HFF-Myc (cell line): ENCODE data around the gene ELN.

ENCODE experiments used
- DNase-seq: peaks from one replicate; pipeline ENCODE4 v3.0.0-alpha.2; 2011; ENCODE audit warnings: low read depth; ENCODE audit errors: extremely low read depth
- H3K4me3 ChIP-seq: replicated peaks from 2 replicates; pipeline ENCODE4 v1.5.1; 2011; ENCODE audit warnings: low read depth, mild to moderate bottlenecking, control low read depth, low read length
- TF ChIP-seq, protein P1 (sequence below): IDR thresholded peaks from 2 replicates; pipeline ENCODE4 v1.5.1; 2012; ENCODE audit warnings: mild to moderate bottlenecking, low read depth, low read length, control low read depth; ENCODE audit errors: missing control alignments

Gene ELN

DNA sequence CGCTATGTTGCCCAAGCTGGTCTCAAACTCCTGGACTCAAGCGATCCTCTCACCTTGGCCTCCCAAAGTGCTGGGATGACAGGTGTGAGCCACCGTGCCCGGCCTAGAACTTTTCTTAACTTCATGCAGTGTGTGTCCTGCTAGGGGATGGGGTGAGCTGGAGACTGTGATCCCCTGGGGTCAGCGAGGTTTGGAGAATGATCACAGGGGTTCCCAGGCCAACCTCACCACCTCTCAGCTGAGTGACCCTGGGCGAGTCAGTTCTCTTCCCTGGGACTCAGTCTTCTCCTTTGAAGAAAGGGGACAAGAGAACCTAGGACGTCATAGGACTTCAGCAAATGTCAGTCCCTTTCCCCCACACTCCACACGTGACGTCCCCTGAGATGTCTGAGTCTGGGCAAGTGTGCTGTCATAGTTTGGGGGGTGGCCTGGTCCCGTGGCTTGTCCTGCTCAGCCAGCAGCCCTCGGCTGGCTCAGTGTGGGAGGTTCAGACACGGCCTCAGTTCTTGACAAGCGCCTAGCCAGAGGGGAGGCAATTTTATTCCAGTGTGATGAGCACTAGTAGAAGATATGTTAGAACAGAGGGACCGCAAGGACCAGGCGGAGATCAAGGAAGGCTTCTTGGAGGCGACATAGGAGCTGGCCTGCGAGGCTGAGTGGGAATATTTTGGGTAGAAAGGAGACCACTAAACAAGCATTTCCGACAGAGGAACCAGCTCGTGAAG lies 43.3 kb upstream of the ELN start:
- H3K4me3 ChIP-seq, result no peak overlapping the region
- TF ChIP-seq, protein P1, sequence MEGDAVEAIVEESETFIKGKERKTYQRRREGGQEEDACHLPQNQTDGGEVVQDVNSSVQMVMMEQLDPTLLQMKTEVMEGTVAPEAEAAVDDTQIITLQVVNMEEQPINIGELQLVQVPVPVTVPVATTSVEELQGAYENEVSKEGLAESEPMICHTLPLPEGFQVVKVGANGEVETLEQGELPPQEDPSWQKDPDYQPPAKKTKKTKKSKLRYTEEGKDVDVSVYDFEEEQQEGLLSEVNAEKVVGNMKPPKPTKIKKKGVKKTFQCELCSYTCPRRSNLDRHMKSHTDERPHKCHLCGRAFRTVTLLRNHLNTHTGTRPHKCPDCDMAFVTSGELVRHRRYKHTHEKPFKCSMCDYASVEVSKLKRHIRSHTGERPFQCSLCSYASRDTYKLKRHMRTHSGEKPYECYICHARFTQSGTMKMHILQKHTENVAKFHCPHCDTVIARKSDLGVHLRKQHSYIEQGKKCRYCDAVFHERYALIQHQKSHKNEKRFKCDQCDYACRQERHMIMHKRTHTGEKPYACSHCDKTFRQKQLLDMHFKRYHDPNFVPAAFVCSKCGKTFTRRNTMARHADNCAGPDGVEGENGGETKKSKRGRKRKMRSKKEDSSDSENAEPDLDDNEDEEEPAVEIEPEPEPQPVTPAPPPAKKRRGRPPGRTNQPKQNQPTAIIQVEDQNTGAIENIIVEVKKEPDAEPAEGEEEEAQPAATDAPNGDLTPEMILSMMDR, result no peak
- no peak for DNase-seq

DNA sequence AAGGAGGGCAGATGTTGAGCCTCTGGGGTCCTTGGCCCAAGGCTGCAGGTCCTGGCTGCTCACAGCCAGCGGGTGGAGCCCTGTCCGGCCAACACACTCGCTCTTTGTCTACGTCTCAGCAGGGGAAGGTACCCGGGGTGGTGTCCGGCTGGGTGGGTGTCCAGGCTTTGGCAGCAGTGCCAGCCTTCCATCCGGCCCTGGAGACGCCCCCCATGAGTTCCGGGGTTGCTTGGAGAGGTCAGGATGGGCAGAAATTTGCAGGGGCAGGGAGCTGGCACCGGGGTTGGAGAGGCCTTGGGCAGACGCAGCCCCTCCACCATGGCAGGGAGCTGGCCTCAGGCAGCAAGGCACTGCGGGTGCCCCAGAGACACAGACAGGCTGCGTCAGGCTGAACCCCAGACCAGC lies 42.2 kb upstream of the ELN start:
- H3K4me3 ChIP-seq, result no peak overlapping the region
- DNase-seq, result no peak
- TF ChIP-seq, protein P1, result no peak

DNA sequence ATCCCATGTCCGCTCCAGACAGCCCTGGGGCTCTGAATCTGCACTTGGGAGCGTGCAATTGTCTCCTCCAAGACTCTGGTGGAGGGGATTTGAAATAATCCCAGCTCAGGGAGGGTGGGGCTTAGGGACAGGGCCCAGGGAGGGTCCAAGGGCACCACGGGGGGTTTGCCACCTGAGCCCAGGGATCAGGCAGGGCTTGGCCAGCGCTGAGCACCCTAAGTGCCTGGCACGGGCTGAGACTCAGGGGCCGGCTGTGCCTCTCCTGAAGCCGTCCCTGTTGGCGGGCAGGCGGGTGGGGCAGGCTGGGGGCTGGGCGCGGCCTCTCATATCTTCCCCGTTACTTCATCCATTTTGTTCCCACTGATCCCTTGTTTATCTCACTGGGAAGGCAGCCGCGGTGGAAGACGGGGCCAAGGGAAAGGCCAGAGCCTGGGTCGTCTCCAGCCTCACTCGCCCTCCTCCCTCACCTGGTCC lies 41.8 kb upstream of the ELN start:
- TF ChIP-seq, protein P1, result no peak
- no peak for DNase-seq
- H3K4me3 ChIP-seq, result no peak overlapping the region

DNA sequence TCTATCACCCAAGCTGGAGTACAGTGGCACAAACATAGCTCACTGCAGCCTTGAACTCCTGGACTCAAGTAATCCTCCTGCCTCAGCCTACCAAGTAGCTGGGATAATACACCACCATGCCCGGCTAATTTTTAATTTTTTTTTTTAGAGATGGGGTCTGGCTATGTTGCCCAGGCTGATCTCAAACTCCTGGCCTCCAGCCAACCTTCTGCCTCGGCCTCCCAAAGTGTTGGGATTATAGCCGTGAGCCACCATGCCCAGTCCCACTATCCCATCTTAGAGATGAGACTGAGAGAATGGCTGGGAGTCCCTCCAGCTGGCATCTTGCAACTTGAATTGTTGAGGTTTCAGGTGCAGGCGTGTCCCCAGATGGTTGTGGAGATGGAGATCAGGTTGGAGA lies 40.7 kb upstream of the ELN start:
- no peak for DNase-seq
- TF ChIP-seq, protein P1, result no peak
- no peak overlapping the region for H3K4me3 ChIP-seq

DNA sequence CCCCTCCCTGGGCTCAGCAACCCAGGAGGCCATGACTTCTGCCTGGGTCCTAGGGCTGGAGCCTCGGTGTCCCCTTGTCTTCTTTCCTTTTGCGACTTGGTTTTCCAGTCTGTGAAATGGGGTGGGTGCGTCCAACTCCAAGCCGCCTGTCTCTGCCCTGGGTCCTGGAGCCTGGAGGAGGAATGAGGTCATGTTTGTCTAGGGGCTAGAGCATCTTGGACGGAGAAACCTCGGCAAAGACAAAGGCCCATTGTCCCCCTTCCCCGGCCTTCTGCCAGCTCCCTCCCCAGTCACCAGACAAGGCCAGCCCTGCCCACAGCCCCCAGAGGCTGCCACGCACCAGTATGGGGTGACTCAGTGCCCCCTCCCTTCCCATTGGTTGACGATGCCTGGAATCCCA lies 39.8 kb upstream of the ELN start:
- H3K4me3 ChIP-seq, result no peak overlapping the region
- DNase-seq, result no peak
- TF ChIP-seq, protein P1, result no peak

DNA sequence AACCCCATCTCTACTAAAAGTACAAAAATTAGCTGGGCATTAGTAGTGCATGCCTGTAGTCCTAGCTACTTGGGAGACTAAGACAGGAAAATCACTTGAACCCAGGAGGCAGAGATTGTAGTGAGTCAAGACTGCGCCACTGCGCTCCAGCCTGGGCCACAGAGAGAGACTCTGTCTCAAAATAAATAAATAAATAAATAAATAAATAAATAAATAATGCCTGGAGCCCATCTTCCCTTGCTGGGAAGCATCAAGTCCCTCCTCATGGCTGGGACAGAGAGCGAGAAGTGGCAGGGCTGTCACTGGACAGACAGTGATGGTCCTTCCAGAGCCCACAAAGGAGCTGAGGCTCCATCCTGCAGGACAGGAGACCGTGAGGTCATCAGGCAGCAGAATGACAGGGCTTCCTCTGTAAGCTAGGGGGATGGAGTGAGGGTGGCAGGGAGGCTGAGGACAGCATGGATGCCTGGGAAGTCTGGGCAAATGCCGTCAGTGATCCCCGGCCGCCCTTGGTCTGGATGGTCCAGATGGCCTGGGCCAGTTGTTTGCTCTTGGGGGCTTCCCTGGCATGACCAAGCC lies 36.4 kb upstream of the ELN start:
- TF ChIP-seq, protein P1, result no peak
- DNase-seq, result no peak
- no peak overlapping the region for H3K4me3 ChIP-seq
